ENCODE results near the gene FKRP.

The FKRP gene

DNA sequence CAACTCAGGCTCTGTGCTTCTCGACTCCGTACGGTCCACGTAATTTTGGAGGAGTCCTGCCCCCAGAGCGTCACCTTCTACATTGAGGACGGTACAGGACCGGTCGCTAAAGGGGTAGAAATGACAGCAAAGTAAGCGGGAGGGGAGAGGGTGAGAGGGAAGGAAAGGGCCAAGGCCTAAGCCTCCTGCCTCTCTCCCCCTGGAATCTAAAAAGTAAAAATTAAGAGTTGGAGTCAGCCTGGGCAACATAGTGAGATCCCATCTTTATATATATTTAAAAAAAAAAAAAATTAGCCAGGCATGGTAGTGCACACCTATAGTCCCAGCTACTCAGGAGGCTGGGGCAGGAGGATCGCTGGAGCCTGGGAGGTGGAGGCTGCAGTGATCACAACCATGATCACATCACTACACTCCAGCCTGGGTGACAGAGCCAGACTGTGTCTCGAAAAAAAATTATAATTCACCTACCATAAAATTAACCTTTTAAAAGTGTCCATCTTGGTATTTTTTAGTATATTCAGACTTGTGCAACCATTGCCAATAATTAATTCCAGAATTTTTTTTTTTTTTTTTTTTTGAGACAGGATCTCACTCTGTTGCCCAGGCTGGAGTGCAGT, 29.9 kb downstream of the FKRP start:
- TF ChIP-seq, protein P1, sequence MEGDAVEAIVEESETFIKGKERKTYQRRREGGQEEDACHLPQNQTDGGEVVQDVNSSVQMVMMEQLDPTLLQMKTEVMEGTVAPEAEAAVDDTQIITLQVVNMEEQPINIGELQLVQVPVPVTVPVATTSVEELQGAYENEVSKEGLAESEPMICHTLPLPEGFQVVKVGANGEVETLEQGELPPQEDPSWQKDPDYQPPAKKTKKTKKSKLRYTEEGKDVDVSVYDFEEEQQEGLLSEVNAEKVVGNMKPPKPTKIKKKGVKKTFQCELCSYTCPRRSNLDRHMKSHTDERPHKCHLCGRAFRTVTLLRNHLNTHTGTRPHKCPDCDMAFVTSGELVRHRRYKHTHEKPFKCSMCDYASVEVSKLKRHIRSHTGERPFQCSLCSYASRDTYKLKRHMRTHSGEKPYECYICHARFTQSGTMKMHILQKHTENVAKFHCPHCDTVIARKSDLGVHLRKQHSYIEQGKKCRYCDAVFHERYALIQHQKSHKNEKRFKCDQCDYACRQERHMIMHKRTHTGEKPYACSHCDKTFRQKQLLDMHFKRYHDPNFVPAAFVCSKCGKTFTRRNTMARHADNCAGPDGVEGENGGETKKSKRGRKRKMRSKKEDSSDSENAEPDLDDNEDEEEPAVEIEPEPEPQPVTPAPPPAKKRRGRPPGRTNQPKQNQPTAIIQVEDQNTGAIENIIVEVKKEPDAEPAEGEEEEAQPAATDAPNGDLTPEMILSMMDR (IDR thresholded peaks at IDR 0.05), result no peak

DNA sequence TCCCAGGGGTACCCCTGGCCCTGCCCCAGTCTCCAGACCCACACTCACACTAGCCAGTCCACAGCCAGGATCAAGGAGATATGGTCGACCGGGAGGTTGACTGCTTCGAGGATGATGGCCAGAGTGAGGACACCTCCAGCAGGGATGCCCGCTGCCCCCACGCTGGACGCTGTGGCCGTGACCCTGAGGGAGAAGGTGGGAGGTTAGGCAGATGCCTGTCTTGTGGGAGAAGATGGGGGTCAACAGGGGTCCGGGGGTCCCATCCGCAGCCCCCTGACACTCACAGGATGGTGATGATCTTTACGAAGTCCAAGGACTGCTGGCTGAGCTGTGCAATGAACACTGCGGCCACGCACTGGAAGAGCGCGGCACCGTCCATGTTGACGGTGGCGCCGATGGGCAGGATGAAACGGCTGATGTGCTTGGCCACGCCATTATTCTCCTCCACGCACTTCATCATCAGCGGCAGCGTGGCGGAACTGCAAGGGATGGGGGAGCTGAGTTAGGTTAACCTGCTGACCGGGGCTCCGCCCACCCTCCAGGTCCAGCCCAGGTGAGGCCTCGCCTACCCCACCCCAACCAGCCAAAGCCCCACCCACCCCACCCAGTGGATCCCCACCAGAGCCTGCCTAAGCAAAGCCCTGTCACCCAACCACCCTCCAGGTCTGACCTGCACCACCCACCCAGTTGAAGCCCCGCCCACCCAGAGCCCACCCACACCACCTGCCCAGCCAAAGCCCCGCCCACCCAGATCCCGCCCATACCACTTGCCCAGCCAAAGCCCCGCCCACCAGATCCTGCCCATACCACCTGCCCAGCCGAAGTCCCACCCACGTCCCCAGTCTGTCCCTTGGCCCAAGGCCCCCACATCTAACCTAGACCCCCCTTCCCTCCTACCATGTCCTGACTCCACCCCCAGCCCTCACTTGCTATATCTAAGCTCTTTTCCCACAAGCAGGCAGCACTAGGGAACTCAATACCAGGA, 31.4 kb downstream of the FKRP start:
- TF ChIP-seq, protein P1 (IDR thresholded peaks at IDR 0.05), result no peak

DNA sequence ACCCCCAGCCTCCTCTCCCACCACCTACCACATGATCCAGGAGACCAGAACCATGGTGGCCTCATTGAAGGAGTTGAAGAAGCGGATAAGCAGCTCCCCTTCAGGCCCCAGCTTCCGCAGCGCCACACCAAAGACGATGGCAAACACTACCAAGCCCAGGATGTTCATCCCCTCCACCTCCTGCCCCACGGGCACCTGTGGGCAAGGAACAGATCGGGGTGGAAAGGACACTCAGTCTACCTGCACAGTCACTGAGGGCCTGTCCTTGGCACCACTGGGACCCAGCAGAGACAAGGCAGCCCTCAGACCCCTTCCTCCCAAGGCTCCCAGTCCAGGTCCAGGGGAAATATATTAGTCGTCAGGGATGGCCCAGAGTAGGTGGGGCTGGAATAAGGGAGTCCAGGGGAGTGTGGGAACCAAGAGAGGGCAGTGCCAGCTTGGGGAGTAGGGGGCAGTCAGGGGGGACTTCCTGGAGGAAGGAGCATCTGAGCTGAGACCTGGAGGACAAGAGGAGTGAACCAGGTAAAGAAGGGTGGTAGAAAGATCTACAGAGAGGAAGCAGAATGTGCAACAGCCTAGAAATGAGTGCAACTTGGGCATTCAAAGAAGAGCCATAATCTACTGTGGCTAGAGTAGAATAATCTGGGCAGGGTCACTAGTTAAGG, 36.6 kb downstream of the FKRP start:
- TF ChIP-seq, protein P1 (IDR thresholded peaks at IDR 0.05), result no peak

DNA sequence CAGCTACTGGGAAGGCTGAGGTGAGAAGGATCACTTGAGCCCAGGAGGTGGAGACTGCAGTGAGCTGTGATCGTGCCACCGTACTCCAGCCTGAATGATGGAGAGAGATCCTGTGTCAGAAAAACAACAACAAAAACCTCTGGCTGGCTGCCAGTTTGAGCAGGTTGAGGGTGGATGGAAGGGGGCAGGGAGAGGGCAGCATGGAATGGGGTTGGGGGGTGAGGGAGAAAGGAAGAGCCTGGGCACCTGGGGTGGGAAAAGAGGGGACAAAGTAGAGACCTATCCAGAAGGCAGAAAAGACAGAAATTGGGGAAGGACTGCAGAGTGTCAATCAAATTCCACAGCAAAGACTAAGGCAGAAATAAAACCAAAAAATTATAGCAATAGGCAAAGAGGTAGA, 37.8 kb downstream of the FKRP start:
- TF ChIP-seq, protein P1 (IDR thresholded peaks at IDR 0.05), result no peak

DNA sequence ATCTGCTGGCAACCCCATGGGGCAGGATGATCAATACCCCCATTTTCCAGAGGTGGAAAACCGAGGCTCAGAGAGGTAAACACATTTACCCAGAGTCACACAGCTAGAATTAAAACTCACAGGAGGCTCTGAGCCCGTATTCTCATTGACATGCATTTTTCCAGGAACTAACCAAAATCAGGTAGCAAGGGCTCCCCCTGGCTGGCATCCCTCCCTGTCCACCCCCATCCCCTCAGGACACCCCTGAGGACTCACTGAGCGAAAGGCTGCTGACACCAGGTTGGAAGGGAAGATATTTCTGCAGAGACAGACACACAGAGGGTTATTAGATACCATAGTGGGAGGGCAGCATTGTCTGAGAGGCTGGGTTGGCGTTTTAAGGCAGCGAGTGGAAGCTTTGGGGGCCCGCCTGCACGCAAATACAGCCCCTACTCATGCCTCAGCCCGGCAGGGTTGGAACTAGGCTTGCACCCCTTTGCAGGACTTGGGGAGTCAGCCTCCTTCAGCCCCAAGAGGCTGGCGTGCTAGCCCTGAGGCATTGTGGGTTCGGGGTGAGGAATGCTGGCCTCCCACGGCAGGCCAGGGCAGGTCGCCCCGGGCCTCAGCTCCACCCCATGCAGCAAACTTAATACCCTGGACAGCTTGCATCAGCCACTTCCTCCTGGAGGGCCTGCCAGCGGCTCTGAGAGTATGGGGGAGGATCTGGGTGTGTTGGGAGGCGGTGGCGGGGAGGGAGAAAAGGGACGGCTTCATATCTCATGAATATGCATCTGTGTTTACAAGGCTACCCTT, 38.6 kb downstream of the FKRP start:
- TF ChIP-seq, protein P1 (IDR thresholded peaks at IDR 0.05), result no peak

DNA sequence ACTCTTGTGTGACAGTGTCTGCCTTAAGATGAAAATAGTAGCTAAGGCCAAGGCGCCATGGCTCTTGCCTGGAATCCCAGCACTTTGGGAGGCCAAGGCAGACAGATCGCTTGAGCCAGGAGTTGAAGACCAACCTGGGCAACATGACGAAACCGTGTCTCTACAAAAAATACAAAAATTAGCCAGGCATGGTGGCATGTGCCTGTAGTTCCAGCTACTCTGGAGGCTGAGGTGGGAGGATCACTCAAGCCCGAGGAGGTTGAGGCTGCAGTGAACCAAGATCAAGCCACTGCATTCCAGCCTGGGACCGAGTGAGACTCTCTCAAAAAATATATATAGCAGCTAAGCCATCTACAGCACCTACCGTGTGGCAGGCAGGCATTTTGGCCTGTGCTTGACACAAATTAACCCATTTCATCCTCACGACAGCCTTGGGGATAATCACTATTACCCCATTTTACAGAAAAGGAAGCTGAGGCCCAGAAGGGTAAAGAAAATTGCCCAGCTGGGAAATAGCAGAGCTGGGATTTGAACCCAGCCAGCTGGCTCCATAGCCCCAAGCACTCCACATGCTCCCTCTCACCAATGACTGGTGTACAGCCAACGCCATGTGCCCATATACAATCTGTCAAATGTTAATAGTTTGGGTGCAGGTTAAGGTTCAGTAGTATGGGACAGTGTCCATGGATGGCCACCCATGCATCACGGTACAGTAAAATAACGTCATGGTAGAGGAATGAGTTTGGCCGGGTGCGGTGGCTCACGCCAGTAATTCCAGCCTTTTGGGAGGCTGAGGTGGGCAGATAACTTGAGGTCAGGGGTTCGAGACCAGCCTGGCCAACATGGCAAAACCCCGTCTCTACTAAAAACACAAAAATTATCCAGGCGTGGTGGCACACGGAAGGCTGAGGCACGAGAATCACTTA, 39.5 kb downstream of the FKRP start:
- TF ChIP-seq, protein P1 (IDR thresholded peaks at IDR 0.05), result no peak
